Mesothelial cell of epicardium (in vitro differentiated cells): Measurements from ENCODE around the gene UBXN6. TPM values are rescaled to one million over a fixed set of nuclear protein-coding genes. Genes with fewer than 3 reads are reported as not detected.

ENCODE experiments used
- DNase-seq, 2 experiments: peaks; one replicate each; pipeline ENCODE4 v3.0.0; 2021; ENCODE audit warnings: low spot score in 2 of 2; ENCODE audit not compliant: unreplicated experiment in 2 of 2
- H3K27ac Mint-ChIP-seq: 2 replicates; pipeline ENCODE4 v1.8.0; 2021; ENCODE audit warnings: mixed read lengths
- H3K27me3 Mint-ChIP-seq: 2 replicates; pipeline ENCODE4 v1.8.0; 2021; ENCODE audit warnings: low read depth, mixed read lengths
- H3K36me3 Mint-ChIP-seq: 2 replicates; pipeline ENCODE4 v1.8.0; 2021; ENCODE audit warnings: mixed read lengths
- H3K4me1 Mint-ChIP-seq: 2 replicates; pipeline ENCODE4 v1.8.0; 2021; ENCODE audit warnings: mixed read lengths
- H3K4me3 Mint-ChIP-seq: 2 replicates; pipeline ENCODE4 v1.8.0; 2021; ENCODE audit warnings: mild to moderate bottlenecking, moderate library complexity, mixed read lengths
- H3K9me3 Mint-ChIP-seq: 2 replicates; pipeline ENCODE4 v1.8.0; 2021; ENCODE audit warnings: mixed read lengths
- CTCF ChIP-seq: fragments of 200-600 bp; sonication (generic); IDR thresholded peaks from one replicate; pipeline ENCODE4 v1.5.0; 2021; ENCODE audit warnings: antibody characterized with exemption; ENCODE audit not compliant: unreplicated experiment
- total RNA-seq: library from RNA; stranded (reverse); gene quantifications from 3 replicates; pipeline ENCODE4 v1.2.1, GENCODE V29; 2021

UBXN6 gene
- total RNA-seq, 1 donor from 2014 or later = 71.0 TPM

GRCh38 chr19:4413588-4413987 lies 44.0 kb downstream of the UBXN6 start:
- TF ChIP-seq CTCF = no peak
- peaks cover 17% of the 10 kb centered on the region for H3K4me1 Mint-ChIP-seq
- H3K4me3 Mint-ChIP-seq = no peak overlapping the region

GRCh38 chr19:4409123-4409933 lies 48.3 kb downstream of the UBXN6 start:
- Mint-ChIP-seq H3K27ac (no peak overlapping the region), H3K27me3 (no peaks in the 10 kb centered on the region), H3K9me3 (no peaks in the 10 kb centered on the region), H3K4me3 (no peak overlapping the region), H3K4me1 (peaks cover 3% of the 10 kb centered on the region), H3K36me3 (peaks cover 7% of the 10 kb centered on the region)
- DNase-seq = no peak
- no peak for TF ChIP-seq CTCF

More at GRCh38 chr19:4413588-4413987, 44.0 kb downstream of the UBXN6 start:
- H3K27ac Mint-ChIP-seq = no peak overlapping the region
- no peak for DNase-seq
- H3K9me3 Mint-ChIP-seq = no peaks in the 10 kb centered on the region
- H3K36me3 Mint-ChIP-seq = peaks cover 10% of the 10 kb centered on the region
- no peaks in the 10 kb centered on the region for H3K27me3 Mint-ChIP-seq

GRCh38 chr19:4406626-4407025 lies 51.0 kb downstream of the UBXN6 start:
- H3K4me1 Mint-ChIP-seq = peaks cover 18% of the 10 kb centered on the region
- peaks cover 4% of the 10 kb centered on the region for H3K36me3 Mint-ChIP-seq
- no peaks in the 10 kb centered on the region for H3K27me3 Mint-ChIP-seq
- no peaks in the 10 kb centered on the region for H3K9me3 Mint-ChIP-seq
- TF ChIP-seq CTCF = no peak
- DNase-seq = no peak
- no peak overlapping the region for H3K27ac Mint-ChIP-seq
- H3K4me3 Mint-ChIP-seq = no peak overlapping the region

GRCh38 chr19:4405977-4406376 lies 51.6 kb downstream of the UBXN6 start:
- Mint-ChIP-seq H3K9me3 (no peaks in the 10 kb centered on the region), H3K4me3 (no peak overlapping the region), H3K27me3 (no peaks in the 10 kb centered on the region), H3K4me1 (peaks cover 23% of the 10 kb centered on the region), H3K36me3 (peaks cover 4% of the 10 kb centered on the region), H3K27ac (no peak overlapping the region)
- DNase-seq = no peak
- no peak for TF ChIP-seq CTCF

- H3K27me3 Mint-ChIP-seq = no peaks in the 10 kb centered on the region
- H3K9me3 Mint-ChIP-seq = no peaks in the 10 kb centered on the region
- peak overlapping the region; percentile 82 for H3K27ac Mint-ChIP-seq
- DNase-seq = no peak
- H3K4me3 Mint-ChIP-seq = peak overlapping the region; percentile 73
- peaks cover 36% of the 10 kb centered on the region for H3K4me1 Mint-ChIP-seq
- no peaks in the 10 kb centered on the region for H3K36me3 Mint-ChIP-seq
- no peak for TF ChIP-seq CTCF
Measured at GRCh38 chr19:4403005-4403761, 54.4 kb downstream of the UBXN6 start.
